Articular chondrocyte of knee joint (primary cell): Measurements from ENCODE around the gene HEPACAM2. TPM values are rescaled to one million over a fixed set of nuclear protein-coding genes. Genes with fewer than 3 reads are reported as not detected.

Source experiments
- total RNA-seq: library from RNA; depleted of rRNA; stranded (reverse); fragments of >200 nt; gene quantifications from 2 replicates; pipeline ENCODE4 v1.2.3, GENCODE V29; 2012

Gene HEPACAM2
- total RNA-seq = under 0.01 TPM in 1 of 2 replicates, not detected in the other

DNA sequence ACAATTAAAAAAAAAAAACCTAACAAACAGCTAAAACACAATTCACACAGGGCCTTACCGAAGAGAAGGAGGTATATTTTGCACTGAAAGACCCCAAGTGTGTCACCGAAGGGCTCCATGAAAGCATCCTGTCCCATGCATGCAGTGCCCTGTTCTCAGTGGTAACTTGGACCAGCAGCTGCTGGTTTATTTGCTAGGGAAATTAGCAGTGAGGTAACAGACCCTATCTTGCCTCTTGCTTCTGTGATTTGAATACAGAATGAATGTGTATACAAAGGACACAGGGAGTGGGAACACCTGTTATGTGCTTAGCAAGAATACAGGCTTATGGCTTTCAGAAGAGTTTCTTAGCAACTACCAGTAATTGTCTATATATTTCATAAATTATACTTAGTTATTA is at the start of gene HEPACAM2:
HEPACAM2 (minus strand) TSS at position 160 of the 400 bp plus-strand sequence.

GRCh38 chr7:93231799-93232672 is 5.8 kb upstream of the HEPACAM2 start, which contains the start of gene VPS50:
Gene VPS50 (plus strand): TSS chr7:93232366. CDS start chr7:93232468, 102 bp downstream.

DNA sequence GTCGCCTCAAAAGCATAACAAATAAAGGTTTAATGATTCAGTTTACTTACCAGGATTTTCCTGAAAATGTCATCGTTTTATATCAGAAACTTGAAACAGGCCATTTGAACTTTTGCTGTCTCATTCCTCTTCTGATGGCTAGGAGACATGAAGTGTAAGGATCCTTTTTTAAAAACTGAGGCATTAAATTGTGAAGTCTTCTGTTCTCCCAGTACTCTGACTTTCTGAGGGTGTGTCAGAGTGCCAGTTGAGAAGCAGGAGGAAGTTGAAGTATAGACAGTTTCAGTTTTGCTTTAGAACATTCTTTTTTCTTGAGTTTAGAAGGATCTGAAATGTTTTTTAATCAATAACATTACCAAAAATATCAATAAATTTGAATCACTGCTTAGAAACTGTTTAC is 78.1 kb downstream of the HEPACAM2 start, which contains the start of gene SAMD9L:
SAMD9L (minus strand) TSS at position 242 of the 400 bp plus-strand sequence. CDS start 12,414 bp downstream, outside the sequence.

Other genes starting within 250 kb of the HEPACAM2 start
- gene SAMD9, start 108.5 kb downstream of the HEPACAM2 start, total RNA-seq = 32.9 and 70.8 TPM in 2 replicates
- 30.7 and 48.0 TPM in 2 replicates for gene SAMD9L, start 78.1 kb downstream of the HEPACAM2 start, total RNA-seq
- gene VPS50, start 5.9 kb upstream of the HEPACAM2 start, total RNA-seq = 34.5 and 37.1 TPM in 2 replicates